CD14-positive monocyte (primary cell): Measurements from ENCODE around the gene COMMD8. TPM values are rescaled to one million over a fixed set of nuclear protein-coding genes. Genes with fewer than 3 reads are reported as not detected.

Experiments used
- DNase-seq, 3 donors: peaks; one replicate each; pipeline ENCODE4 v3.0.0-alpha.2; 2011 to 2022
- H2AFZ ChIP-seq: 2 replicates; pipeline ENCODE4 v1.6.0; 2012; ENCODE audit warnings: mild to moderate bottlenecking, low read depth, low read length, inconsistent platforms; ENCODE audit not compliant: insufficient read depth, poor library complexity, severe bottlenecking
- H3K27ac ChIP-seq, 2 donors: 1 replicate in 1 of 2; 2 replicates in 1 of 2; pipeline ENCODE4 v1.5.1; 2012 to 2013; ENCODE audit warnings: low read length in 2 of 2, control low read depth in 1 of 2, inconsistent platforms in 1 of 2, low read depth in 1 of 2, mild to moderate bottlenecking in 1 of 2
- H3K27me3 ChIP-seq, 2 donors: one replicate each; pipeline versions ENCODE4 v1.6.0 to v1.6.1; 2011 to 2013; ENCODE audit warnings: low read length in 2 of 2; ENCODE audit not compliant: control insufficient read depth in 2 of 2, insufficient read depth in 2 of 2
- H3K36me3 ChIP-seq, 2 donors: replicated peaks in 1 of 2; 1 replicate in 1 of 2; 2 replicates in 1 of 2; pipeline versions ENCODE4 v1.5.1 to v1.6.1; 2012 to 2013; ENCODE audit warnings: low read length in 2 of 2, control low read depth in 1 of 2, inconsistent platforms in 1 of 2, mild to moderate bottlenecking in 1 of 2; ENCODE audit not compliant: insufficient read depth in 2 of 2, control insufficient read depth in 1 of 2
- H3K4me1 ChIP-seq, 2 donors: 1 replicate in 1 of 2; 2 replicates in 1 of 2; pipeline versions ENCODE4 v1.5.1 to v1.6.1; 2012 to 2013; ENCODE audit warnings: low read length in 2 of 2, control low read depth in 1 of 2, inconsistent platforms in 1 of 2, mild to moderate bottlenecking in 1 of 2, moderate library complexity in 1 of 2; ENCODE audit not compliant: insufficient read depth in 2 of 2, control insufficient read depth in 1 of 2
- H3K4me2 ChIP-seq: replicated peaks from 2 replicates; pipeline ENCODE3; 2012; ENCODE audit warnings: low read length, moderate library complexity, mild to moderate bottlenecking; ENCODE audit not compliant: poor library complexity, severe bottlenecking; ENCODE audit errors: extremely low read depth
- H3K4me3 ChIP-seq, 3 experiments: fragments of 200-600 bp in 1 of 3; sonication (generic) in 1 of 3; replicated peaks in 1 of 3; 1 replicate in 2 of 3; 2 replicates in 1 of 3; pipeline ENCODE4 v1.5.1; 2011 to 2013; ENCODE audit warnings: low read length in 3 of 3, mild to moderate bottlenecking in 3 of 3, control low read depth in 2 of 3, low read depth in 2 of 3, inconsistent platforms in 1 of 3, moderate library complexity in 1 of 3
- H3K79me2 ChIP-seq: 2 replicates; pipeline ENCODE4 v1.6.0; 2012; ENCODE audit warnings: mild to moderate bottlenecking, control low read depth, inconsistent platforms, low read length, moderate library complexity; ENCODE audit not compliant: insufficient read depth
- H3K9ac ChIP-seq: 2 replicates; pipeline ENCODE4 v1.6.0; 2017; ENCODE audit warnings: low read length, mild to moderate bottlenecking; ENCODE audit not compliant: insufficient read depth, poor library complexity, severe bottlenecking
- H3K9me3 ChIP-seq, 2 donors: replicated peaks in 1 of 2; 1 replicate in 1 of 2; 2 replicates in 1 of 2; pipeline versions ENCODE4 v1.5.1 to v1.6.1; 2012 to 2013; ENCODE audit warnings: low read length in 2 of 2, control low read depth in 1 of 2; ENCODE audit not compliant: control insufficient read depth in 1 of 2, insufficient read depth in 1 of 2
- H4K20me1 ChIP-seq: 2 replicates; pipeline ENCODE4 v1.6.0; 2012; ENCODE audit warnings: mild to moderate bottlenecking, low read length, control low read depth, moderate library complexity; ENCODE audit not compliant: insufficient read depth
- H3K27ac Mint-ChIP-seq, 7 donors: one replicate each; pipeline ENCODE4 v1.8.0; 2020; ENCODE audit warnings: mild to moderate bottlenecking in 7 of 7, mixed read lengths in 7 of 7, moderate library complexity in 6 of 7, inconsistent platforms in 2 of 7
- H3K27me3 Mint-ChIP-seq, 3 donors: one replicate each; pipeline ENCODE4 v1.8.0; 2021 to 2022; ENCODE audit warnings: low read depth in 3 of 3, mild to moderate bottlenecking in 3 of 3, mixed read lengths in 3 of 3, moderate library complexity in 3 of 3, inconsistent platforms in 1 of 3
- H3K36me3 Mint-ChIP-seq, 2 donors: one replicate each; pipeline ENCODE4 v1.8.0; 2020; ENCODE audit warnings: mixed read lengths in 2 of 2, inconsistent platforms in 1 of 2, mild to moderate bottlenecking in 1 of 2
- H3K4me1 Mint-ChIP-seq: one replicate; pipeline ENCODE4 v1.8.0; 2020; ENCODE audit warnings: mild to moderate bottlenecking, mixed read lengths
- H3K4me3 Mint-ChIP-seq, 2 donors: one replicate each; pipeline ENCODE4 v1.8.0; 2020; ENCODE audit warnings: mild to moderate bottlenecking in 2 of 2, mixed read lengths in 2 of 2, moderate library complexity in 1 of 2
- H3K9me3 Mint-ChIP-seq, 7 donors: one replicate each; pipeline ENCODE4 v1.8.0; 2020 to 2022; ENCODE audit warnings: mixed read lengths in 7 of 7, mild to moderate bottlenecking in 6 of 7, moderate library complexity in 6 of 7, inconsistent platforms in 2 of 7
- WGBS: methylation state at CpG from one replicate; pipeline ENCODE4 v1.1.5; 2013; ENCODE audit warnings: missing lambda C conversion rate; ENCODE audit not compliant: insufficient coverage; 5-methylcytosine and 5-hydroxymethylcytosine counted together
- intact Hi-C, 2 donors: fragments of 100-400 bp; cut with micrococcal nuclease; formaldehyde crosslinking; loops; one replicate each; pipeline versions ENCODE4 v1.15.0 to v1.15.1; 2023
- polyA plus RNA-seq, 3 donors: library from polyadenylated mRNA; depleted of rRNA in 1 of 3; unstranded in 2 of 3; stranded (reverse) in 1 of 3; fragments of 300-500 nt in 2 of 3; fragments of >200 nt in 1 of 3; fragmentation: Illumina TruSeq in 2 of 3; gene quantifications; 1 replicate in 2 of 3; 2 replicates in 1 of 3; pipeline ENCODE4 v1.2.3, GENCODE V29; 2012 to 2021
- TF ChIP-seq, protein P1 (sequence below): fragments of 200-600 bp; IDR thresholded peaks from one replicate; pipeline ENCODE4 v1.8.0; 2022; ENCODE audit warnings: antibody characterized with exemption, mild to moderate bottlenecking

The COMMD8 gene
- polyA plus RNA-seq, 3 donors: 11.5 to 90.8 (median 71.8) TPM

DNA sequence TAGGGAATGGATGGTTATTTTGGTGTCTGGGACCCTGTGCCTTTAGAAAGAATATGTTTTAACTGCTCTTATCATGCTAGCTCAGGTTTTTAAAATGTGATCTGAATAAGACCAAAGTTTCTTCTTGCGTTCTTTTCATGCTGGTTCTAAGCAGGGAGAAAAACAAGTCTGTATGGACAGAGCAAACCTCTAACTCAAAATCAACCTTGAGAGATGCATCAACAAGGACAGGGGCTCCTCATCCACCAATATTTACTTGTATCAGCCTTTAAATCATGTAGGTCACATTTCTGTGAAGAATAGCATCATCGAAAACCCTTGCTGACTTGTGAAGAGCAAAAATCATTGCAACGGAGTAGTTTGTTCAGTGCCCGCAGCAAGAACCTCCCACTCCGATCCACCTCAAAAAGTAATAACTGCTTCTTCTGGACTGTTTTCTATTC, 22.8 kb upstream of the COMMD8 start:
- Histone ChIP-seq H2AFZ (peak overlapping the region; percentile 78), H3K36me3 (peaks cover 0 to 3% of the 10 kb centered on the region in 2 donors), H3K4me3 (peak overlapping the region; percentile 64 to 94 (median 94)), H4K20me1 (peaks cover 8% of the 10 kb centered on the region), H3K27me3 (no peaks in the 10 kb centered on the region), H3K79me2 (peaks cover 54% of the 10 kb centered on the region), H3K4me2 (peak overlapping the region; percentile 83), H3K27ac (peak overlapping the region in 1 of 2 donors; percentile 97), H3K9ac (peak overlapping the region; percentile 82), H3K4me1 (peaks cover 38 to 65% of the 10 kb centered on the region in 2 donors), H3K9me3 (peaks cover 0 to 3% of the 10 kb centered on the region in 2 donors)
- WGBS: 67% methylated on average over 3 of the region's 5 CpGs
- TF ChIP-seq, protein P1, sequence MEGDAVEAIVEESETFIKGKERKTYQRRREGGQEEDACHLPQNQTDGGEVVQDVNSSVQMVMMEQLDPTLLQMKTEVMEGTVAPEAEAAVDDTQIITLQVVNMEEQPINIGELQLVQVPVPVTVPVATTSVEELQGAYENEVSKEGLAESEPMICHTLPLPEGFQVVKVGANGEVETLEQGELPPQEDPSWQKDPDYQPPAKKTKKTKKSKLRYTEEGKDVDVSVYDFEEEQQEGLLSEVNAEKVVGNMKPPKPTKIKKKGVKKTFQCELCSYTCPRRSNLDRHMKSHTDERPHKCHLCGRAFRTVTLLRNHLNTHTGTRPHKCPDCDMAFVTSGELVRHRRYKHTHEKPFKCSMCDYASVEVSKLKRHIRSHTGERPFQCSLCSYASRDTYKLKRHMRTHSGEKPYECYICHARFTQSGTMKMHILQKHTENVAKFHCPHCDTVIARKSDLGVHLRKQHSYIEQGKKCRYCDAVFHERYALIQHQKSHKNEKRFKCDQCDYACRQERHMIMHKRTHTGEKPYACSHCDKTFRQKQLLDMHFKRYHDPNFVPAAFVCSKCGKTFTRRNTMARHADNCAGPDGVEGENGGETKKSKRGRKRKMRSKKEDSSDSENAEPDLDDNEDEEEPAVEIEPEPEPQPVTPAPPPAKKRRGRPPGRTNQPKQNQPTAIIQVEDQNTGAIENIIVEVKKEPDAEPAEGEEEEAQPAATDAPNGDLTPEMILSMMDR: no peak
- intact Hi-C loops: loop anchor here in 1 of 2 donors (10.0 kb wide), 1 partner anchor 549 kb away; no protein-coding TSS in a partner anchor
- peak overlapping the region; percentile 98 to 100 (median 99) for H3K27ac Mint-ChIP-seq
- peaks cover 7 to 8% of the 10 kb centered on the region in 2 donors for H3K36me3 Mint-ChIP-seq
- H3K4me3 Mint-ChIP-seq: peak overlapping the region; percentile 98
- no peaks in the 10 kb centered on the region for H3K27me3 Mint-ChIP-seq
- no peaks in the 10 kb centered on the region for H3K9me3 Mint-ChIP-seq
- peaks cover 42% of the 10 kb centered on the region for H3K4me1 Mint-ChIP-seq
- no peak for DNase-seq

DNA sequence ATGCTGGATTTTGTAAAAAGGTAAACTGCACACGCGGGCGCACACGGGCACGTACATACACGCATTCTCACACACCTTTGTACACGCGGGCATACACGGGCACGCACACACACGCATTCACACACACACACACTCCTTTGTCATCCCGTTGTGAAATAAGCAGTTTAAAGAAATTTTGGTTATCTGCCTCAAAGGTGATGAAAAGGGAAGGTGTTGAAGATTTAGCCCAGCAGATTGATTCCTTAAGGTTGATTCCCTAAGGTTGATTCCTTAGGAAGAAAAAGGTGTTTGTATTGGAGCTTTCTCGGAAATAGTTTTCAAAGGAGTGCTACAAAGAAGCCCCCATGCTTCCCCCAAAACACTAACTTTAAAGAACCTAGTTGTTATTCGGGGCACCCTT, 22.3 kb upstream of the COMMD8 start:
- Histone ChIP-seq H3K4me3 (peak overlapping the region; percentile 64 to 94 (median 94)), H3K9ac (peak overlapping the region; percentile 82), H3K79me2 (peaks cover 49% of the 10 kb centered on the region), H3K27me3 (no peaks in the 10 kb centered on the region), H3K9me3 (peaks cover 0 to 3% of the 10 kb centered on the region in 2 donors), H4K20me1 (peaks cover 3% of the 10 kb centered on the region), H3K36me3 (no peaks in the 10 kb centered on the region), H3K4me1 (peaks cover 38 to 65% of the 10 kb centered on the region in 2 donors), H3K4me2 (peak overlapping the region; percentile 83), H2AFZ (peak overlapping the region; percentile 78), H3K27ac (peak overlapping the region; percentile 93 to 97)
- DNase-seq: peak in 2 of 3 donors; percentile 12 to 35
- H3K27ac Mint-ChIP-seq: peak overlapping the region; percentile 98 to 100 (median 99)
- no CpG with 5 or more reads among the region's 14 CpGs for WGBS
- no peaks in the 10 kb centered on the region for H3K27me3 Mint-ChIP-seq
- peaks cover 3 to 7% of the 10 kb centered on the region in 2 donors for H3K36me3 Mint-ChIP-seq
- H3K9me3 Mint-ChIP-seq: no peaks in the 10 kb centered on the region
- intact Hi-C loops: loop anchor here in 1 of 2 donors (2.0 to 10.0 kb wide), 2 partner anchors 23 to 549 kb away; partner anchors contain the start of gene COMMD8
- H3K4me1 Mint-ChIP-seq: peaks cover 44% of the 10 kb centered on the region
- TF ChIP-seq, protein P1: no peak
- peak overlapping the region; percentile 98 for H3K4me3 Mint-ChIP-seq
